Immature natural killer cell (primary cell): ENCODE measurements around the gene ATXN7L1. TPM values are rescaled to one million over a fixed set of nuclear protein-coding genes. Genes with fewer than 3 reads are reported as not detected.

Experiments
- DNase-seq, 3 donors: peaks; one replicate each; pipeline ENCODE4 v3.0.0; 2022; ENCODE audit warnings: mixed read lengths in 1 of 3
- H3K27ac Mint-ChIP-seq, 6 donors: one replicate each; pipeline ENCODE4 v1.8.0; 2020; ENCODE audit warnings: mixed read lengths in 6 of 6, mild to moderate bottlenecking in 5 of 6, inconsistent platforms in 4 of 6, moderate library complexity in 3 of 6
- H3K27me3 Mint-ChIP-seq, 3 donors: one replicate each; pipeline ENCODE4 v1.8.0; 2020 to 2021; ENCODE audit warnings: low read depth in 3 of 3, mild to moderate bottlenecking in 3 of 3, mixed read lengths in 3 of 3, moderate library complexity in 3 of 3, inconsistent platforms in 1 of 3
- H3K36me3 Mint-ChIP-seq, 3 donors: one replicate each; pipeline ENCODE4 v1.8.0; 2020; ENCODE audit warnings: mixed read lengths in 3 of 3, inconsistent platforms in 2 of 3, mild to moderate bottlenecking in 2 of 3
- H3K4me1 Mint-ChIP-seq, 2 donors: one replicate each; pipeline ENCODE4 v1.8.0; 2020; ENCODE audit warnings: inconsistent platforms in 2 of 2, mild to moderate bottlenecking in 2 of 2, mixed read lengths in 2 of 2, moderate library complexity in 1 of 2
- H3K4me3 Mint-ChIP-seq, 5 donors: one replicate each; pipeline ENCODE4 v1.8.0; 2020; ENCODE audit warnings: mild to moderate bottlenecking in 5 of 5, mixed read lengths in 5 of 5, inconsistent platforms in 3 of 5, moderate library complexity in 3 of 5
- H3K9me3 Mint-ChIP-seq, 6 donors: one replicate each; pipeline ENCODE4 v1.8.0; 2020; ENCODE audit warnings: mild to moderate bottlenecking in 6 of 6, mixed read lengths in 6 of 6, inconsistent platforms in 4 of 6, moderate library complexity in 3 of 6
- polyA plus RNA-seq, 3 donors: library from polyadenylated mRNA; unstranded; fragments of 300-500 nt; fragmentation: Illumina TruSeq; gene quantifications; one replicate each; pipeline ENCODE4 v1.2.3, GENCODE V29; 2021

Gene ATXN7L1
- polyA plus RNA-seq, 3 donors from 2014 or later: 3.8 to 21.1 (median 11.9) TPM

DNA sequence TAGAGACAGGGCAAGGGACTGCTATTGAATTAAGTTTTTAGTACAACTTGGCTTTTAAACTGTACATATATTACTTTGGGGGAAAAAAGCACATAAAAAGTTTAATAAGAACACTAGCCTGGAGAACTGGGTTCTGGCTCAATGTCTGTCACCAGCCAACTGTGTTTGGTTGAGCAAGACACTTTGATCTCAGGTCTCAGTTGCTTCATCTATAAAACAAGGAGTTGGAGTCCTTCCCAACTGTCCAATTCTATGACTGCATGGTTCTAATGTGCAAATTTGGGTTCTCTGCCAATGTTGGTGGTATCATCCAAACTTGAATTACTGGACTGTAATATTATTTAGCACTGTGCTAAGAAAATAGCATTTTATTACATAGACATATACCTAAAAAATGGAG, 50.3 kb downstream of the ATXN7L1 start:
- Mint-ChIP-seq H3K36me3 (peaks cover 20 to 24% (median 22%) of the 10 kb centered on the region in 3 donors), H3K4me1 (peaks cover 31 to 44% of the 10 kb centered on the region in 2 donors), H3K4me3 (no peak overlapping the region), H3K9me3 (peaks cover 0 to 5% (median 0%) of the 10 kb centered on the region in 6 donors), H3K27me3 (peaks cover 0 to 7% (median 3%) of the 10 kb centered on the region in 3 donors), H3K27ac (peak overlapping the region in 1 of 6 donors; percentile 0)
- DNase-seq: no peak

DNA sequence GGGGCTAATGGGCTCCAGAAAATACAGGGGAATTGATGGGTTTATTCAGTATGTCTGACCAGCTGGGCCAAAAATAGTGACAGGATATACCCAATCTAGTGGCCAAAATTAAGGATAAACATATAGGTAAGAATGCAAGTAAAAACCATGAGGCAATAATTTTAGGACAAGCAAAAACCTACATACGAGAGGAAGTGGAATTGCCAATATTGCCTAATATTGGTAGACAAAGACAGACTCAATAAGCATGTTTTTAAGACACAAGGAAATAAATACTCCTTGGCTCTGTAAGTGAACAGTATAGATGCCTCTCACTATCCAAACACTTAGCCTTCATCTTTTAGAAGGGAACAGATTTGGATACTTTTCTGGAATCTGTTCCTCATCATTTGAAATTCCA, 51.0 kb downstream of the ATXN7L1 start:
- DNase-seq: no peak
- Mint-ChIP-seq H3K9me3 (peaks cover 0 to 5% (median 0%) of the 10 kb centered on the region in 6 donors), H3K4me1 (peaks cover 33 to 49% of the 10 kb centered on the region in 2 donors), H3K4me3 (no peak overlapping the region), H3K36me3 (peaks cover 24 to 25% (median 24%) of the 10 kb centered on the region in 3 donors), H3K27ac (no peak overlapping the region), H3K27me3 (peaks cover 0 to 7% (median 3%) of the 10 kb centered on the region in 3 donors)

DNA sequence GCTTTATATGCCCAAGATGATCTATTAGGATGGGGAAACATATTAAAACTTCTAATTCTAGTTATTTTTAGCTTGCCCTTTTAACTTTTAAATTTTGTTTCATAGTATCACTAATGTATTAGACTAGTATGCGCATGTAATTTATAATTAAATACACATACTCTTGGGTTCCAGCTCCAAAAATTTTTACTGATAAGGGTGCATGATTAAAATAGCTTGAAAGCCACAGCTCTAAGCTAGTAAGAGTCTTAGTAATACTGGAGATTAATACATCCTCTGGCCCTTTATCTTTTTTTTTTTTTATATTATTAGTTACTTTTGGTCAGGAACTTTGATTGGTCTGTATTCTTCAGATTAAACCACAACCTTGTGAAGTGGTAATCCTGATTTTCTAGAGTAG, 53.6 kb downstream of the ATXN7L1 start:
- Mint-ChIP-seq H3K36me3 (peaks cover 24 to 28% (median 27%) of the 10 kb centered on the region in 3 donors), H3K4me3 (no peak overlapping the region), H3K9me3 (peaks cover 0 to 5% (median 0%) of the 10 kb centered on the region in 6 donors), H3K27ac (peak overlapping the region in 1 of 6 donors; percentile 78), H3K4me1 (peaks cover 40 to 51% of the 10 kb centered on the region in 2 donors), H3K27me3 (peaks cover 0 to 7% (median 3%) of the 10 kb centered on the region in 3 donors)
- no peak for DNase-seq

DNA sequence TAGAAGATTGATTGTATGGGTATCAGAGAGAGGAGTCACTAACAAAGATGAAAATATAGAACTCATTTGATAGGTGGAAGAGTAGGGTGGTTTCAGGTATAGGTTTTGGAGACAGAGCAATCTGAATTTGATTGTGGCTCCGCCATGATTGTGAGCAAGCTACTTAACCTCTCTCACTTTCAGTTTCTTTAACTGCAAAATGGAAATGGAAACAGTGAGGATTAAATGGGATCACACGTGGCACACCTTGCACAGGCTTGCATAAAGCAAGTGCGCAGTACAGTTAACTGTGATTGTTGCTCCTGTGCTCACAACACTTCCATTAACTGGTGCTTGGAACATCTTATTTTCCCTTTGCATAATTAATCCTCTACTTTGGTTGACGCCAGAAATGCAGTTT, 54.9 kb downstream of the ATXN7L1 start:
- H3K27me3 Mint-ChIP-seq: peaks cover 0 to 8% (median 3%) of the 10 kb centered on the region in 3 donors
- H3K4me1 Mint-ChIP-seq: peaks cover 48 to 61% of the 10 kb centered on the region in 2 donors
- H3K4me3 Mint-ChIP-seq: peak overlapping the region in 2 of 5 donors; percentile 22 to 80
- H3K9me3 Mint-ChIP-seq: peaks cover 0 to 5% (median 0%) of the 10 kb centered on the region in 6 donors
- DNase-seq: no peak
- H3K27ac Mint-ChIP-seq: peak overlapping the region in 4 of 6 donors; percentile 45 to 78 (median 58)
- peaks cover 20 to 27% (median 24%) of the 10 kb centered on the region in 3 donors for H3K36me3 Mint-ChIP-seq

GRCh38 chr7:105820363-105821066, 55.9 kb downstream of the ATXN7L1 start:
- peak in 1 of 3 donors; percentile 21 for DNase-seq
- peaks cover 0 to 5% (median 0%) of the 10 kb centered on the region in 6 donors for H3K9me3 Mint-ChIP-seq
- peak overlapping the region in 2 of 5 donors; percentile 43 to 80 for H3K4me3 Mint-ChIP-seq
- peaks cover 19 to 27% (median 22%) of the 10 kb centered on the region in 3 donors for H3K36me3 Mint-ChIP-seq
- H3K27ac Mint-ChIP-seq: peak overlapping the region in 5 of 6 donors; percentile 39 to 79 (median 74)
- H3K27me3 Mint-ChIP-seq: peaks cover 0 to 11% (median 3%) of the 10 kb centered on the region in 3 donors
- H3K4me1 Mint-ChIP-seq: peaks cover 58 to 71% of the 10 kb centered on the region in 2 donors

- Mint-ChIP-seq H3K4me3 (no peak overlapping the region), H3K4me1 (peaks cover 55 to 75% of the 10 kb centered on the region in 2 donors)
- no peak for DNase-seq
Measured at GRCh38 chr7:105819559-105819958, 56.8 kb downstream of the ATXN7L1 start.

DNA sequence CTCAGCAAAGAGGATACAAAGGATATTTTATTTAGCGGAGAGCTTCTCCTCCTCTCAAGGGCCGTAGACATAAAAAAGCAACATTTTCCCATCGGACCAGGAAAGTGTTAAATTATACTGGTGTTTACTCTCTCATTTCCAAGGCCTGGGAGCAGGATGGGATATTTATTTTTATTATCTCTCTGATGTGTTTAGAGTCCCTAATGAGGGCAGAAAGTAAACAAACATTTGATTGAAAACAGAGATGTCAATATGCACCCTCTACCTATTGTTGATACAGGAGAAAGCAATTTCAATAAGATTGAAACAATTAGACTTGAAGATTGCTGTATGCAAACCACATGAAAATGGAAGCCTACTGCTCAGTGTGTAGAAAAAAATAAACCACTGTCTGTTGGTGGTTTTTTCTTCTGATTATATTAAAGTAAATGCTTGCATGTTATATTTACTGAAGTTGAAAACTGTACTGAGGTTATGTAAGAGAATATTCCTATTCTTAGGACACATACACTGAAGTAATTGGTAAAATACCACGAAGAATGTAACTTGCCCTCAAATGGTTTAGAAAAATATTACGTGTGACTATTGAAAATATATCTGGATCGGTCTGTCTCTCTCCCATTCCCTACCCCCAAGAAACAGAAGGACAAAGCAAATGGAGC, 59.3 kb downstream of the ATXN7L1 start:
- Mint-ChIP-seq H3K27ac (peak overlapping the region in 1 of 6 donors; percentile 78), H3K9me3 (no peaks in the 10 kb centered on the region), H3K4me3 (no peak overlapping the region), H3K4me1 (peaks cover 45 to 51% of the 10 kb centered on the region in 2 donors), H3K36me3 (peaks cover 11 to 14% (median 12%) of the 10 kb centered on the region in 3 donors), H3K27me3 (peaks cover 2 to 4% (median 2%) of the 10 kb centered on the region in 3 donors)
- DNase-seq: no peak

More at GRCh38 chr7:105819559-105819958, 56.8 kb downstream of the ATXN7L1 start:
- Mint-ChIP-seq H3K9me3 (peaks cover 0 to 4% (median 0%) of the 10 kb centered on the region in 6 donors), H3K36me3 (peaks cover 15 to 20% (median 17%) of the 10 kb centered on the region in 3 donors), H3K27me3 (peaks cover 0 to 11% (median 3%) of the 10 kb centered on the region in 3 donors), H3K27ac (peak overlapping the region in 2 of 6 donors; percentile 49 to 78)

DNA sequence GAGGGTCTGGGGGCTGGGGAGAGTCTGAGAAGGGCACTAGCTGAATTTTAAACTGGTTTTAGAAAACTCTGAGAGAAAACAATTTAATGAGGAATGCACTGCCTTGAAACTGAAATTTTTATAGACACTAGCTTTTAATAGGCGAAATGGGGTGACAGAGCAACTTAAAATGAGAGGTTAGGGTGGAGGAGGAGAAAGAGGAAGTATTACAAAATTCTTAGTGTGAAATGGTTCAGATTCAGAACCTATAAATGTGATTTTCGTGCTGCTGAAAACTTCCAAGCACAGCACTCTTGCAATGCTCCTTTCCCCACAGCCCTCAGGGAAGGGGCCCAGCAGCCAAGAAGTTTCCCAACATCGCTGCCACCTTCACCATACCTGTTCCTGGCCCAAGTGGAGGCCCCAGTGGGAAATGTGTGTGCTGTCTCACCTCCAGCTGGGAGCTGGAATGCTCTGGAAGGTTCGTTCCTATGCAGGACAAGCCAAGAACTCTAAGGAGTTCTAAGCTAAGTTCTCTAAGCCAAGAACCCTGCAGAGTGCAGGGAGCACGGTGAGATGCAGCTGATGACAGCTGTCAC, 60.0 kb downstream of the ATXN7L1 start:
- peaks cover 2 to 4% (median 2%) of the 10 kb centered on the region in 3 donors for H3K27me3 Mint-ChIP-seq
- H3K36me3 Mint-ChIP-seq: peaks cover 11 to 14% (median 12%) of the 10 kb centered on the region in 3 donors
- peak overlapping the region in 1 of 5 donors; percentile 30 for H3K4me3 Mint-ChIP-seq

GRCh38 chr7:105815576-105815975, 60.8 kb downstream of the ATXN7L1 start:
- Mint-ChIP-seq H3K4me3 (no peak overlapping the region), H3K27ac (peak overlapping the region in 2 of 6 donors; percentile 59 to 78), H3K4me1 (peaks cover 39 to 43% of the 10 kb centered on the region in 2 donors), H3K27me3 (peaks cover 2 to 4% (median 2%) of the 10 kb centered on the region in 3 donors), H3K9me3 (no peaks in the 10 kb centered on the region), H3K36me3 (peaks cover 12 to 17% (median 12%) of the 10 kb centered on the region in 3 donors)
- DNase-seq: no peak

More for the DNA sequence above, 60.0 kb downstream of the ATXN7L1 start:
- Mint-ChIP-seq H3K27ac (peak overlapping the region in 2 of 6 donors; percentile 54 to 78), H3K4me1 (peaks cover 42 to 44% of the 10 kb centered on the region in 2 donors), H3K9me3 (no peaks in the 10 kb centered on the region)
- no peak for DNase-seq

GRCh38 chr7:105814481-105814880, 61.9 kb downstream of the ATXN7L1 start:
- DNase-seq: no peak
- no peaks in the 10 kb centered on the region for H3K9me3 Mint-ChIP-seq
- H3K36me3 Mint-ChIP-seq: peaks cover 7 to 21% (median 11%) of the 10 kb centered on the region in 3 donors
- H3K4me3 Mint-ChIP-seq: no peak overlapping the region
- peaks cover 42 to 43% of the 10 kb centered on the region in 2 donors for H3K4me1 Mint-ChIP-seq
- H3K27me3 Mint-ChIP-seq: peaks cover 2 to 4% (median 2%) of the 10 kb centered on the region in 3 donors
- H3K27ac Mint-ChIP-seq: peak overlapping the region in 1 of 6 donors; percentile 67

- Mint-ChIP-seq H3K4me1 (peaks cover 61 to 63% of the 10 kb centered on the region in 2 donors), H3K27me3 (peaks cover 4 to 8% (median 5%) of the 10 kb centered on the region in 3 donors), H3K9me3 (no peaks in the 10 kb centered on the region), H3K4me3 (no peak overlapping the region), H3K36me3 (peaks cover 7 to 21% (median 11%) of the 10 kb centered on the region in 3 donors), H3K27ac (peak overlapping the region in 4 of 6 donors; percentile 63 to 89 (median 78))
- DNase-seq: no peak
Measured at GRCh38 chr7:105811189-105811847, 65.1 kb downstream of the ATXN7L1 start.

GRCh38 chr7:105810556-105810955, 65.8 kb downstream of the ATXN7L1 start:
- H3K4me3 Mint-ChIP-seq: no peak overlapping the region
- no peaks in the 10 kb centered on the region for H3K9me3 Mint-ChIP-seq
- DNase-seq: no peak
- peaks cover 3 to 8% (median 4%) of the 10 kb centered on the region in 3 donors for H3K27me3 Mint-ChIP-seq
- peaks cover 7 to 21% (median 11%) of the 10 kb centered on the region in 3 donors for H3K36me3 Mint-ChIP-seq
- peak overlapping the region; percentile 77 to 98 (median 90) for H3K27ac Mint-ChIP-seq
- peaks cover 61 to 63% of the 10 kb centered on the region in 2 donors for H3K4me1 Mint-ChIP-seq
